Activated naive CD4-positive, alpha-beta T cell treated with anti-CD3 and anti-CD28 coated beads for 36 hours (primary cell): ENCODE measurements around the gene DVL2. TPM values are rescaled to one million over a fixed set of nuclear protein-coding genes. Genes with fewer than 3 reads are reported as not detected.
A peak's percentile ranks its signal among the peaks of the same experiment; 100 is the strongest.
"Not testable (repeated sequence)": the region's sequence is repeated elsewhere in the genome, so short reads cannot be mapped to it uniquely, and the experiment has no call there.

ENCODE experiments used
- CTCF ChIA-PET: fragments of 350-600 bp; sonication (Branson Sonifier 250); formaldehyde crosslinking; loops from one replicate; lab custom pipeline; 2021; ENCODE audit warnings: antibody characterized with exemption; lab: Charles Lee
- DNase-seq: peaks from one replicate; pipeline ENCODE4 v3.0.0-alpha.2; 2020
- H3K27ac Mint-ChIP-seq: one replicate; pipeline ENCODE4 v1.8.0; 2021; ENCODE audit warnings: mild to moderate bottlenecking, mixed read lengths
- H3K27me3 Mint-ChIP-seq: one replicate; pipeline ENCODE4 v1.8.0; 2021; ENCODE audit warnings: low read depth, mixed read lengths
- H3K36me3 Mint-ChIP-seq: one replicate; pipeline ENCODE4 v1.8.0; 2021; ENCODE audit warnings: low read depth, mixed read lengths
- H3K4me1 Mint-ChIP-seq: one replicate; pipeline ENCODE4 v1.8.0; 2021; ENCODE audit warnings: low read depth, mixed read lengths
- H3K4me3 Mint-ChIP-seq: one replicate; pipeline ENCODE4 v1.8.0; 2021; ENCODE audit warnings: mild to moderate bottlenecking, moderate library complexity, mixed read lengths
- H3K9me3 Mint-ChIP-seq: one replicate; pipeline ENCODE4 v1.8.0; 2021; ENCODE audit warnings: mixed read lengths
- intact Hi-C: fragments of 100-400 bp; cut with micrococcal nuclease; formaldehyde crosslinking; loops from one replicate; pipeline ENCODE4 v1.15.1; 2023
- microRNA-seq: library from miRNA; unstranded; fragments of <30 nt; microRNA quantifications from one replicate; pipeline ENCODE4 v1.2.0, GENCODE V29; 2022; ENCODE audit warnings: borderline microRNAs expressed, borderline replicate concordance
- total RNA-seq, 2 experiments: library from RNA; stranded (reverse); gene quantifications; one replicate each; pipeline ENCODE4 v1.2.3, GENCODE V29; 2021

Gene DVL2
- total RNA-seq, 2 experiments from 2014 or later: 26.7 to 29.4 TPM

GRCh38 chr17:7182101-7182500 is 52.2 kb downstream of the DVL2 start:
- intact Hi-C loops, H3K27ac Mint-ChIP-seq, DNase-seq, H3K9me3 Mint-ChIP-seq, H3K27me3 Mint-ChIP-seq, H3K4me3 Mint-ChIP-seq, H3K36me3 Mint-ChIP-seq: not testable (repeated sequence)
- CTCF ChIA-PET: interaction anchor here (0.6 kb wide), 1 partner anchor 56 kb away, joined by 4 read pairs; no protein-coding TSS in a partner anchor
- peaks cover 11% of the 10 kb centered on the region for H3K4me1 Mint-ChIP-seq

- Mint-ChIP-seq H3K9me3 (no peaks in the 10 kb centered on the region), H3K4me3 (no peak within 1 kb of the TSS), H3K27ac (no peak within 1 kb of the TSS), H3K4me1 (peaks cover 11% of the 10 kb centered on the region), H3K36me3 (no peaks in the 10 kb centered on the region), H3K27me3 (peaks cover 6% of the 10 kb centered on the region)
- intact Hi-C loops: no loop called here
- no peak for DNase-seq
- CTCF ChIA-PET: interaction anchor here (0.6 kb wide), 1 partner anchor 43 kb away, joined by 6 read pairs; no protein-coding TSS in a partner anchor
These were observed 54.7 kb downstream of the DVL2 start, which contains the start of gene ASGR1 for GRCh38 chr17:7179317-7180254. Gene ASGR1, minus strand, starts transcription at chr17:7179370. Its CDS starts 807 bp downstream, at chr17:7178563.

GRCh38 chr17:7178973-7179316 is 55.4 kb downstream of the DVL2 start:
- peaks cover 6% of the 10 kb centered on the region for H3K27me3 Mint-ChIP-seq
- peaks cover 11% of the 10 kb centered on the region for H3K4me1 Mint-ChIP-seq
- H3K27ac Mint-ChIP-seq: no peak overlapping the region
- no peaks in the 10 kb centered on the region for H3K9me3 Mint-ChIP-seq
- H3K36me3 Mint-ChIP-seq: no peaks in the 10 kb centered on the region
- H3K4me3 Mint-ChIP-seq: no peak overlapping the region
- no peak for DNase-seq
- CTCF ChIA-PET: interaction anchor here (0.8 to 2.4 kb wide), 4 partner anchors 42 to 133 kb away, joined by 3 to 18 read pairs (median 6); no protein-coding TSS in a partner anchor
- intact Hi-C loops: no loop called here

- Mint-ChIP-seq H3K4me1 (peaks cover 11% of the 10 kb centered on the region), H3K4me3 (peak overlapping the region; percentile 61), H3K9me3 (no peaks in the 10 kb centered on the region), H3K27me3 (peaks cover 6% of the 10 kb centered on the region), H3K27ac (no peak overlapping the region), H3K36me3 (no peaks in the 10 kb centered on the region)
- CTCF ChIA-PET: interaction anchor here (0.6 to 2.4 kb wide), 20 partner anchors 8 to 459 kb away, joined by 3 to 18 read pairs (median 3); no protein-coding TSS in a partner anchor
- intact Hi-C loops: loop anchor here (1.0 kb wide), 3 partner anchors 42 to 126 kb away; no protein-coding TSS in a partner anchor
- DNase-seq: peak; percentile 19
These were observed 56.3 kb downstream of the DVL2 start for GRCh38 chr17:7177954-7178477.

GRCh38 chr17:7177191-7177953 is 56.9 kb downstream of the DVL2 start:
- H3K36me3 Mint-ChIP-seq: no peaks in the 10 kb centered on the region
- peaks cover 11% of the 10 kb centered on the region for H3K4me1 Mint-ChIP-seq
- peak; percentile 78 for DNase-seq
- intact Hi-C loops: loop anchor here (1.0 kb wide), 3 partner anchors 41 to 125 kb away; no protein-coding TSS in a partner anchor
- H3K4me3 Mint-ChIP-seq: peak overlapping the region; percentile 61
- CTCF ChIA-PET: interaction anchor here (0.5 to 2.4 kb wide), 21 partner anchors 8 to 459 kb away, joined by 3 to 18 read pairs (median 3); no protein-coding TSS in a partner anchor
- no peak overlapping the region for H3K27ac Mint-ChIP-seq
- H3K9me3 Mint-ChIP-seq: no peaks in the 10 kb centered on the region
- H3K27me3 Mint-ChIP-seq: peaks cover 6% of the 10 kb centered on the region

- H3K36me3 Mint-ChIP-seq: no peaks in the 10 kb centered on the region
- H3K27ac Mint-ChIP-seq: no peak overlapping the region
These were observed 57.5 kb downstream of the DVL2 start for GRCh38 chr17:7176841-7177190.

GRCh38 chr17:7176107-7176840 is 58.0 kb downstream of the DVL2 start:
- Mint-ChIP-seq H3K36me3 (no peaks in the 10 kb centered on the region), H3K9me3 (no peaks in the 10 kb centered on the region), H3K27me3 (peaks cover 6% of the 10 kb centered on the region), H3K27ac (no peak overlapping the region), H3K4me3 (no peak overlapping the region), H3K4me1 (peaks cover 11% of the 10 kb centered on the region)
- intact Hi-C loops: no loop called here
- CTCF ChIA-PET: interaction anchor here (1.3 to 2.4 kb wide), 3 partner anchors 8 to 130 kb away, joined by 3 to 18 read pairs (median 4); no protein-coding TSS in a partner anchor
- no peak for DNase-seq

More at GRCh38 chr17:7176841-7177190, 57.5 kb downstream of the DVL2 start:
- H3K9me3 Mint-ChIP-seq: no peaks in the 10 kb centered on the region
- CTCF ChIA-PET: interaction anchor here (0.5 to 2.4 kb wide), 14 partner anchors 8 to 153 kb away, joined by 3 to 18 read pairs (median 3); no protein-coding TSS in a partner anchor
- no peak for DNase-seq
- no peak overlapping the region for H3K4me3 Mint-ChIP-seq
- intact Hi-C loops: loop anchor here (1.0 kb wide), 3 partner anchors 41 to 125 kb away; no protein-coding TSS in a partner anchor
- peaks cover 11% of the 10 kb centered on the region for H3K4me1 Mint-ChIP-seq
- peaks cover 6% of the 10 kb centered on the region for H3K27me3 Mint-ChIP-seq

Small RNA genes lying within 50 kb of the gene (microRNA-seq; reads per million reads assigned to microRNA genes)
- gene MIR324: 3,303 reads per million, percentile 92 among the genes with 10 or more reads in this experiment

Other genes starting within 250 kb of the DVL2 start
- not detected for gene ALOX12, start 238.5 kb downstream of the DVL2 start, total RNA-seq
- 100 to 1,000 TPM; 120 to 130 TPM for gene RNASEK, start 221.9 kb downstream of the DVL2 start, total RNA-seq
- under 1 TPM; 0.62 to 0.74 TPM for gene BCL6B, start 211.5 kb downstream of the DVL2 start, total RNA-seq
- gene SLC16A13, start 198.5 kb downstream of the DVL2 start, total RNA-seq: 1 to 10 TPM; 4.1 to 5.3 TPM
- under 1 TPM; 0.30 to 0.64 TPM for gene SLC16A11, start 190.4 kb downstream of the DVL2 start, total RNA-seq
- not detected for gene CLEC10A, start 154.3 kb downstream of the DVL2 start, total RNA-seq
- not detected for gene ASGR2, start 119.7 kb downstream of the DVL2 start, total RNA-seq
- gene ASGR1, start 55.1 kb downstream of the DVL2 start, total RNA-seq: 1 to 10 TPM in 1 of 2 experiments, under 1 TPM in 1; 0.64 to 1.5 TPM
- 10 to 100 TPM; 13.6 to 13.8 TPM for gene DLG4, start 14.7 kb downstream of the DVL2 start, total RNA-seq
- 100 to 1,000 TPM; 263 to 267 TPM for gene ACADVL, start 14.6 kb downstream of the DVL2 start, total RNA-seq
- 10 to 100 TPM in 1 of 2 experiments, 1 to 10 TPM in 1; 8.4 to 10.0 TPM for gene PHF23, start 4.9 kb upstream of the DVL2 start, total RNA-seq
- gene GABARAP, start 7.9 kb upstream of the DVL2 start, total RNA-seq: 100 to 1,000 TPM; 137 to 152 TPM
- 100 to 1,000 TPM; 147 to 152 TPM for gene CTDNEP1, start 17.2 kb upstream of the DVL2 start, total RNA-seq
- gene ELP5, start 17.7 kb upstream of the DVL2 start, total RNA-seq: 10 to 100 TPM; 52.4 to 53.5 TPM
- under 1 TPM in 1 of 2 experiments, not detected in 1; 0.40 TPM for gene CLDN7, start 28.0 kb upstream of the DVL2 start, total RNA-seq
- gene SLC2A4, start 47.2 kb upstream of the DVL2 start, total RNA-seq: under 1 TPM; 0.19 to 0.37 TPM
- gene YBX2, start 60.1 kb upstream of the DVL2 start, total RNA-seq: under 1 TPM; 0.45 to 0.52 TPM
- 100 to 1,000 TPM; 757 to 792 TPM for gene EIF5A, start 73.1 kb upstream of the DVL2 start, total RNA-seq
- 10 to 100 TPM; 28.2 to 32.2 TPM for gene GPS2, start 80.8 kb upstream of the DVL2 start, total RNA-seq
- 10 to 100 TPM; 21.9 to 22.5 TPM for gene NEURL4, start 94.8 kb upstream of the DVL2 start, total RNA-seq
- 100 to 1,000 TPM; 309 to 320 TPM for gene ACAP1, start 102.0 kb upstream of the DVL2 start, total RNA-seq
- gene KCTD11, start 117.6 kb upstream of the DVL2 start, total RNA-seq: under 1 TPM; 0.41 to 0.47 TPM
- not detected for gene TMEM95, start 120.6 kb upstream of the DVL2 start, total RNA-seq
- gene TNK1, start 146.6 kb upstream of the DVL2 start, total RNA-seq: 1 to 10 TPM; 4.0 to 4.8 TPM
- 10 to 100 TPM; 58.6 to 59.4 TPM for gene PLSCR3, start 160.0 kb upstream of the DVL2 start, total RNA-seq
- gene TMEM256, start 169.6 kb upstream of the DVL2 start, total RNA-seq: 10 to 100 TPM; 65.6 to 66.3 TPM
- 1 to 10 TPM; 7.7 to 8.9 TPM for gene NLGN2, start 173.3 kb upstream of the DVL2 start, total RNA-seq
- gene SPEM1, start 185.8 kb upstream of the DVL2 start, total RNA-seq: not detected
- gene SPEM2, start 191.1 kb upstream of the DVL2 start, total RNA-seq: not detected
- gene SPEM3, start 194.3 kb upstream of the DVL2 start, total RNA-seq: not detected
- 1 to 10 TPM; 3.3 to 3.5 TPM for gene TMEM102, start 200.9 kb upstream of the DVL2 start, total RNA-seq
- 1 to 10 TPM; 1.3 to 1.6 TPM for gene FGF11, start 205.0 kb upstream of the DVL2 start, total RNA-seq
- gene CHRNB1, start 210.5 kb upstream of the DVL2 start, total RNA-seq: 1 to 10 TPM; 5.1 to 5.9 TPM
- gene ZBTB4, start 245.1 kb upstream of the DVL2 start, total RNA-seq: 1 to 10 TPM; 9.2 to 9.4 TPM
- not detected for gene SLC35G6, start 246.9 kb upstream of the DVL2 start, total RNA-seq
- 100 to 1,000 TPM; 204 to 205 TPM for gene POLR2A, start 249.8 kb upstream of the DVL2 start, total RNA-seq